Endothelial cell (in vitro differentiated cells): ENCODE results near the gene DHRS4. TPM values are rescaled to one million over a fixed set of nuclear protein-coding genes. Genes with fewer than 3 reads are reported as not detected.
"Not testable (repeated sequence)": the region's sequence is repeated elsewhere in the genome, so short reads cannot be mapped to it uniquely, and the experiment has no call there.

Experiments used
- DNase-seq: peaks from one replicate; pipeline ENCODE4 v3.0.0; 2021; ENCODE audit warnings: low spot score
- H3K27ac Mint-ChIP-seq: one replicate; pipeline ENCODE4 v1.8.0; 2021; ENCODE audit warnings: mixed read lengths, inconsistent platforms; ENCODE audit not compliant: unreplicated experiment
- H3K27me3 Mint-ChIP-seq: one replicate; pipeline ENCODE4 v1.8.0; 2021; ENCODE audit warnings: mild to moderate bottlenecking, moderate library complexity, mixed read lengths, inconsistent platforms; ENCODE audit not compliant: unreplicated experiment
- H3K36me3 Mint-ChIP-seq: one replicate; pipeline ENCODE4 v1.8.0; 2021; ENCODE audit warnings: mild to moderate bottlenecking, low read depth, mixed read lengths, inconsistent platforms; ENCODE audit not compliant: unreplicated experiment
- H3K4me1 Mint-ChIP-seq: one replicate; pipeline ENCODE4 v1.8.0; 2021; ENCODE audit warnings: mild to moderate bottlenecking, mixed read lengths, inconsistent platforms; ENCODE audit not compliant: unreplicated experiment
- H3K4me3 Mint-ChIP-seq: one replicate; pipeline ENCODE4 v1.8.0; 2021; ENCODE audit warnings: mild to moderate bottlenecking, mixed read lengths, inconsistent platforms; ENCODE audit not compliant: unreplicated experiment
- H3K9me3 Mint-ChIP-seq: one replicate; pipeline ENCODE4 v1.8.0; 2021; ENCODE audit warnings: mixed read lengths, inconsistent platforms; ENCODE audit not compliant: unreplicated experiment
- CTCF ChIP-seq: fragments of 200-600 bp; sonication (generic); IDR thresholded peaks from one replicate; pipeline ENCODE4 v1.5.0; 2021; ENCODE audit warnings: antibody characterized with exemption; ENCODE audit not compliant: unreplicated experiment
- total RNA-seq: library from RNA; stranded (reverse); fragmentation: NEBNext Ultra II Directional; extraction: Animal tissue kit (Norgen Biotek cat#: 25700); gene quantifications from one replicate; pipeline ENCODE4 v1.2.1, GENCODE V29; 2021; ENCODE audit not compliant: unreplicated experiment

Gene DHRS4
- total RNA-seq, 1 donor from 2014 or later: 18.9 TPM

GRCh38 chr14:24011051-24011450 is 57.5 kb downstream of the DHRS4 start:
- no peaks in the 10 kb centered on the region for H3K9me3 Mint-ChIP-seq
- H3K27ac Mint-ChIP-seq: no peak overlapping the region
- TF ChIP-seq CTCF: no peak
- no peak for DNase-seq
- no peaks in the 10 kb centered on the region for H3K36me3 Mint-ChIP-seq
- H3K4me3 Mint-ChIP-seq: no peak overlapping the region
- no peaks in the 10 kb centered on the region for H3K4me1 Mint-ChIP-seq
- peaks cover 3% of the 10 kb centered on the region for H3K27me3 Mint-ChIP-seq

- DNase-seq, H3K4me3 Mint-ChIP-seq, H3K4me1 Mint-ChIP-seq, H3K27ac Mint-ChIP-seq, H3K36me3 Mint-ChIP-seq, H3K27me3 Mint-ChIP-seq, H3K9me3 Mint-ChIP-seq: not testable (repeated sequence)
Observed at GRCh38 chr14:24012726-24013273, 59.2 kb downstream of the DHRS4 start.

- Mint-ChIP-seq H3K27me3 (no peaks in the 10 kb centered on the region), H3K36me3 (no peaks in the 10 kb centered on the region), H3K4me1 (no peaks in the 10 kb centered on the region), H3K27ac (no peak overlapping the region), H3K4me3 (no peak overlapping the region), H3K9me3 (no peaks in the 10 kb centered on the region)
- peak; percentile 91 for TF ChIP-seq CTCF
- peak; percentile 63 for DNase-seq
Observed at GRCh38 chr14:24013654-24014514, 60.3 kb downstream of the DHRS4 start.

- H3K27ac Mint-ChIP-seq, H3K36me3 Mint-ChIP-seq, DNase-seq, H3K27me3 Mint-ChIP-seq, H3K4me3 Mint-ChIP-seq, H3K4me1 Mint-ChIP-seq, H3K9me3 Mint-ChIP-seq: not testable (repeated sequence)
Observed at GRCh38 chr14:24015745-24016144, 62.2 kb downstream of the DHRS4 start.

Other genes with a start within 250 kb of the DHRS4 start
- 19.2 TPM for gene DHRS4L2, start 35.2 kb downstream of the DHRS4 start, total RNA-seq
- gene CARMIL3, start 98.2 kb downstream of the DHRS4 start, total RNA-seq: 1.4 TPM
- not detected for gene CPNE6, start 117.8 kb downstream of the DHRS4 start, total RNA-seq
- 23.9 TPM for gene PCK2, start 140.5 kb downstream of the DHRS4 start, total RNA-seq
- gene DCAF11, start 161.0 kb downstream of the DHRS4 start, total RNA-seq: 38.2 TPM
- 1.2 TPM for gene NRL, start 161.2 kb downstream of the DHRS4 start, total RNA-seq
- gene FITM1, start 176.9 kb downstream of the DHRS4 start, total RNA-seq: 0.59 TPM
- 43.6 TPM for gene PSME1, start 182.4 kb downstream of the DHRS4 start, total RNA-seq
- 16.7 TPM for gene EMC9, start 187.8 kb downstream of the DHRS4 start, total RNA-seq
- gene PSME2, start 192.8 kb downstream of the DHRS4 start, total RNA-seq: 73.6 TPM
- gene RNF31, start 193.7 kb downstream of the DHRS4 start, total RNA-seq: 90.2 TPM
- 25.7 TPM for gene IRF9, start 207.5 kb downstream of the DHRS4 start, total RNA-seq
- gene REC8, start 218.3 kb downstream of the DHRS4 start, total RNA-seq: 31.8 TPM
- 29.0 TPM for gene IPO4, start 235.0 kb downstream of the DHRS4 start, total RNA-seq
- gene TM9SF1, start 241.7 kb downstream of the DHRS4 start, total RNA-seq: 41.8 TPM